HuH-7 (cell line): Measurements from ENCODE around the gene MGAT5B.
"Not testable (repeated sequence)": the region's sequence is repeated elsewhere in the genome, so short reads cannot be mapped to it uniquely, and the experiment has no call there.

ENCODE experiments used
- DNase-seq: peaks from one replicate; pipeline ENCODE4 v3.0.0; 2011; ENCODE audit warnings: low spot score

The MGAT5B gene

GRCh38 chr17:76951375-76951905 is 83.2 kb downstream of the MGAT5B start:
- DNase-seq, result no peak

- DNase-seq, result no peak
Observed at GRCh38 chr17:76952402-76952801, 84.2 kb downstream of the MGAT5B start.

- no peak for DNase-seq
Observed at GRCh38 chr17:76953066-76953465, 84.9 kb downstream of the MGAT5B start.

GRCh38 chr17:76953946-76954345 is 85.7 kb downstream of the MGAT5B start:
- DNase-seq, result no peak

- DNase-seq, result no peak
Observed at GRCh38 chr17:76955191-76955590, 87.0 kb downstream of the MGAT5B start.

GRCh38 chr17:76956846-76957540 is 88.8 kb downstream of the MGAT5B start:
- no peak for DNase-seq

- no peak for DNase-seq
Observed at GRCh38 chr17:76957678-76958464, 89.7 kb downstream of the MGAT5B start.

GRCh38 chr17:76958974-76959373 is 90.8 kb downstream of the MGAT5B start:
- no peak for DNase-seq

GRCh38 chr17:76961869-76962268 is 93.7 kb downstream of the MGAT5B start:
- DNase-seq, result no peak

GRCh38 chr17:76962858-76963257 is 94.7 kb downstream of the MGAT5B start:
- no peak for DNase-seq

- no peak for DNase-seq
Observed at GRCh38 chr17:76966016-76966415, 97.8 kb downstream of the MGAT5B start.

- DNase-seq, result no peak
Observed at GRCh38 chr17:76966486-76967181, 98.4 kb downstream of the MGAT5B start.

- DNase-seq, result no peak
Observed at GRCh38 chr17:76967762-76968161, 99.6 kb downstream of the MGAT5B start.

GRCh38 chr17:76968707-76969597 is 100.7 kb downstream of the MGAT5B start:
- DNase-seq, result no peak

- DNase-seq, result no peak
Observed at GRCh38 chr17:76969598-76970172, 101.5 kb downstream of the MGAT5B start.

GRCh38 chr17:76970228-76970627 is 102.0 kb downstream of the MGAT5B start:
- DNase-seq, result not testable (repeated sequence)

- no peak for DNase-seq
Observed at GRCh38 chr17:76972046-76972641, 103.9 kb downstream of the MGAT5B start.

GRCh38 chr17:76973040-76973439 is 104.8 kb downstream of the MGAT5B start:
- no peak for DNase-seq

GRCh38 chr17:76974721-76975120 is 106.5 kb downstream of the MGAT5B start:
- DNase-seq, result no peak

GRCh38 chr17:76978050-76978449 is 109.8 kb downstream of the MGAT5B start:
- DNase-seq, result not testable (repeated sequence)
